ENCODE measurements around the gene ST3GAL5.

ST3GAL5 gene

GRCh38 chr2:85920810-85921545 lies 32.2 kb upstream of the ST3GAL5 start:
- no peak for FAIRE-seq
- TF ChIP-seq POLR2A (IDR thresholded peaks at IDR 0.05; ENCODE audit: low read depth, low read length) (no peak), TAF1 (IDR thresholded peaks at IDR 0.05; ENCODE audit: low read depth, low read length) (no peak), SPI1 (IDR thresholded peaks at IDR 0.05; ENCODE audit: low read depth, low read length) (no peak), POU2F2 (IDR thresholded peaks at IDR 0.05; ENCODE audit: low read depth, low read length) (no peak), PAX5 (IDR thresholded peaks at IDR 0.05; ENCODE audit: insufficient read depth, low read length, severe bottlenecking) (no peak), POLR2AphosphoS5 (IDR thresholded peaks at IDR 0.05; ENCODE audit: low read depth, low read length) (no peak)
- DNase-seq (ENCODE audit: insufficient read length, low spot score), result no peak

GRCh38 chr2:85917887-85918795 lies 29.4 kb upstream of the ST3GAL5 start:
- no peak for TF ChIP-seq POLR2A (IDR thresholded peaks at IDR 0.05; ENCODE audit: low read depth, low read length)
- no peak for TF ChIP-seq TAF1 (IDR thresholded peaks at IDR 0.05; ENCODE audit: low read depth, low read length)
- no peak for TF ChIP-seq PAX5 (IDR thresholded peaks at IDR 0.05; ENCODE audit: insufficient read depth, low read length, severe bottlenecking)
- TF ChIP-seq POLR2AphosphoS5 (IDR thresholded peaks at IDR 0.05; ENCODE audit: low read depth, low read length), result no peak
- no peak for TF ChIP-seq SPI1 (IDR thresholded peaks at IDR 0.05; ENCODE audit: low read depth, low read length)
- no peak for TF ChIP-seq POU2F2 (IDR thresholded peaks at IDR 0.05; ENCODE audit: low read depth, low read length)
- FAIRE-seq, result no peak
- DNase-seq (ENCODE audit: insufficient read length, low spot score), result no peak

- TF ChIP-seq PAX5 (IDR thresholded peaks at IDR 0.05; ENCODE audit: insufficient read depth, low read length, severe bottlenecking), result no peak
- TF ChIP-seq POLR2AphosphoS5 (IDR thresholded peaks at IDR 0.05; ENCODE audit: low read depth, low read length), result no peak
- no peak for TF ChIP-seq TAF1 (IDR thresholded peaks at IDR 0.05; ENCODE audit: low read depth, low read length)
- no peak for TF ChIP-seq POU2F2 (IDR thresholded peaks at IDR 0.05; ENCODE audit: low read depth, low read length)
- TF ChIP-seq POLR2A (IDR thresholded peaks at IDR 0.05; ENCODE audit: low read depth, low read length), result no peak
- TF ChIP-seq SPI1 (IDR thresholded peaks at IDR 0.05; ENCODE audit: low read depth, low read length), result no peak
- no peak for DNase-seq (ENCODE audit: insufficient read length, low spot score)
- FAIRE-seq, result no peak
These were observed 27.0 kb upstream of the ST3GAL5 start for GRCh38 chr2:85915606-85916303.

GRCh38 chr2:85914922-85915321 lies 26.1 kb upstream of the ST3GAL5 start:
- FAIRE-seq (no peak), DNase-seq (ENCODE audit: insufficient read length, low spot score) (no peak)
- TF ChIP-seq POLR2AphosphoS5 (IDR thresholded peaks at IDR 0.05; ENCODE audit: low read depth, low read length), result no peak
- no peak for TF ChIP-seq POU2F2 (IDR thresholded peaks at IDR 0.05; ENCODE audit: low read depth, low read length)
- no peak for TF ChIP-seq PAX5 (IDR thresholded peaks at IDR 0.05; ENCODE audit: insufficient read depth, low read length, severe bottlenecking)
- TF ChIP-seq POLR2A (IDR thresholded peaks at IDR 0.05; ENCODE audit: low read depth, low read length), result no peak
- no peak for TF ChIP-seq SPI1 (IDR thresholded peaks at IDR 0.05; ENCODE audit: low read depth, low read length)
- TF ChIP-seq TAF1 (IDR thresholded peaks at IDR 0.05; ENCODE audit: low read depth, low read length), result no peak

- no peak for FAIRE-seq
- DNase-seq (ENCODE audit: insufficient read length, low spot score), result no peak
- TF ChIP-seq SPI1 (IDR thresholded peaks at IDR 0.05; ENCODE audit: low read depth, low read length), result no peak
These were observed 25.4 kb upstream of the ST3GAL5 start for GRCh38 chr2:85913884-85914881.

- TF ChIP-seq POU2F2 (IDR thresholded peaks at IDR 0.05; ENCODE audit: low read depth, low read length) (no peak), POLR2AphosphoS5 (IDR thresholded peaks at IDR 0.05; ENCODE audit: low read depth, low read length) (no peak), POLR2A (IDR thresholded peaks at IDR 0.05; ENCODE audit: low read depth, low read length) (no peak), TAF1 (IDR thresholded peaks at IDR 0.05; ENCODE audit: low read depth, low read length) (no peak), PAX5 (IDR thresholded peaks at IDR 0.05; ENCODE audit: insufficient read depth, low read length, severe bottlenecking) (no peak), SPI1 (IDR thresholded peaks at IDR 0.05; ENCODE audit: low read depth, low read length) (no peak)
- FAIRE-seq, result no peak
- DNase-seq (ENCODE audit: insufficient read length, low spot score), result no peak
These were observed 23.3 kb upstream of the ST3GAL5 start for GRCh38 chr2:85911814-85912692.

- no peak for TF ChIP-seq TAF1 (IDR thresholded peaks at IDR 0.05; ENCODE audit: low read depth, low read length)
- TF ChIP-seq POLR2AphosphoS5 (IDR thresholded peaks at IDR 0.05; ENCODE audit: low read depth, low read length), result no peak
- TF ChIP-seq POU2F2 (IDR thresholded peaks at IDR 0.05; ENCODE audit: low read depth, low read length), result no peak
- TF ChIP-seq SPI1 (IDR thresholded peaks at IDR 0.05; ENCODE audit: low read depth, low read length), result no peak
- no peak for TF ChIP-seq PAX5 (IDR thresholded peaks at IDR 0.05; ENCODE audit: insufficient read depth, low read length, severe bottlenecking)
- TF ChIP-seq POLR2A (IDR thresholded peaks at IDR 0.05; ENCODE audit: low read depth, low read length), result no peak
- FAIRE-seq (no peak), DNase-seq (ENCODE audit: insufficient read length, low spot score) (no peak)
These were observed 22.3 kb upstream of the ST3GAL5 start for GRCh38 chr2:85911097-85911496.
